Prostate gland (tissue), 2 donors: ENCODE results near the gene MFAP4.

Source experiments
- CTCF ChIP-seq, 4 experiments: fragments of 200-600 bp in 2 of 4; fragments of 450-650 bp in 2 of 4; sonication (generic) in 2 of 4; IDR thresholded peaks; 1 replicate in 3 of 4; 2 replicates in 1 of 4; pipeline ENCODE4 v1.5.1; 2016 to 2019; ENCODE audit warnings: antibody characterized with exemption in 4 of 4, mild to moderate bottlenecking in 2 of 4, moderate library complexity in 2 of 4
- POLR2A ChIP-seq: fragments of 450-650 bp; IDR thresholded peaks from one replicate; pipeline ENCODE4 v1.6.1; 2016; ENCODE audit warnings: antibody characterized with exemption, mild to moderate bottlenecking

DNA sequence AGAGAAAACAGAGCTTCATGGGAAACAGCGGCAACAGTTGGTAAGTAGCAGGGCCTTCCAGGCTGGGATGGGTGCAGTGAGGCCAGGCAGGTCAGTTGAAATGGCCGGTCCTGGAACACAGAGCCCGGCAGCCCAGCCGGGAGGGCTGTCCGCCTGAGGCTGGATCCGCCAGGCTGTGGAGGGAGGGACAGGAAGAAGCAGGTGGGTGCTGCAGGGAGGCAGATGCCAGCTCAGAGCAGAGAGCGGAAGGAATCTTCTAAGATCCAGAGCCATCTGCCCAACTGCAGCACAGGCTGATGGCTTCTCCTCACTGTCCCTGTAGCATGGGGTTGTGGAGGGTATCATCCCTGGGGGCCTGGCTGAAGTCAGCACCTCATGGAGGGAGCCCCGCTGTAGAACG lies 24.6 kb upstream of the MFAP4 start:
- TF ChIP-seq CTCF (IDR thresholded peaks at IDR 0.05) (no peak), POLR2A (no peak)
